PC-3 (cell line): ENCODE data around the gene DNPEP. TPM values are rescaled to one million over a fixed set of nuclear protein-coding genes. Genes with fewer than 3 reads are reported as not detected.

ENCODE experiments used
- ATAC-seq: fragments of 200-7000 bp; cut with Tn5 transposase; 2 replicates; pipeline ENCODE4 v1.9.1; 2020; ENCODE audit warnings: mild to moderate bottlenecking, moderate library complexity
- BruUV-seq: library from RNA; stranded (reverse); fragments of 400-500 nt; replicated peaks from 2 replicates; lab custom pipeline; 2021; lab: Mats Ljungman, UMichigan
- CTCF ChIA-PET: fragments of 300-600 bp; sonication (Branson Sonifier 250); formaldehyde crosslinking; loops from one replicate; lab custom pipeline; 2022; ENCODE audit warnings: antibody characterized with exemption; lab: Charles Lee
- POLR2A ChIA-PET: fragments of 300-600 bp; sonication (Branson Sonifier 250); formaldehyde crosslinking; loops from one replicate; lab custom pipeline; 2022; ENCODE audit warnings: antibody characterized with exemption; ENCODE audit not compliant: unreplicated experiment; lab: Charles Lee
- DNase-seq: peaks from one replicate; pipeline ENCODE4 v3.0.0-alpha.2; 2015
- H2AFZ ChIP-seq: fragments of 300-600 bp; sonication (generic); 2 replicates; pipeline ENCODE4 v1.6.0; 2016; ENCODE audit warnings: antibody characterized with exemption, low read length
- H3F3A ChIP-seq: fragments of 300-600 bp; sonication (generic); one replicate; pipeline ENCODE4 v1.6.0; 2017; ENCODE audit warnings: antibody characterized with exemption, low read length, control low read depth, mild to moderate bottlenecking; ENCODE audit not compliant: unreplicated experiment
- H3K27ac ChIP-seq: fragments of 300-600 bp; sonication (generic); 2 replicates; pipeline ENCODE4 v1.5.1; 2016; ENCODE audit warnings: mild to moderate bottlenecking, low read length
- H3K27me3 ChIP-seq: fragments of 300-600 bp; sonication (generic); 2 replicates; pipeline ENCODE4 v1.6.1; 2016; ENCODE audit warnings: low read length, mixed read lengths
- H3K36me3 ChIP-seq: fragments of 300-600 bp; sonication (generic); 2 replicates; pipeline ENCODE4 v1.6.1; 2016; ENCODE audit warnings: low read depth, mixed run types, low read length, mixed read lengths
- H3K4me1 ChIP-seq: fragments of 300-600 bp; sonication (generic); 2 replicates; pipeline ENCODE4 v1.5.1; 2016; ENCODE audit warnings: low read length; ENCODE audit not compliant: insufficient read depth
- H3K4me2 ChIP-seq: fragments of 300-600 bp; sonication (generic); 2 replicates; pipeline ENCODE4 v1.6.0; 2016; ENCODE audit warnings: low read length
- H3K4me3 ChIP-seq: fragments of 300-600 bp; sonication (generic); 2 replicates; pipeline ENCODE4 v1.5.1; 2016; ENCODE audit warnings: mild to moderate bottlenecking, low read length, mixed read lengths
- H3K79me2 ChIP-seq: fragments of 300-600 bp; sonication (generic); 2 replicates; pipeline ENCODE4 v1.6.1; 2017; ENCODE audit warnings: low read length, mixed read lengths
- H3K9ac ChIP-seq: fragments of 300-600 bp; sonication (generic); 2 replicates; pipeline ENCODE4 v1.6.0; 2016; ENCODE audit warnings: mild to moderate bottlenecking, low read length
- H3K9me2 ChIP-seq: fragments of 300-600 bp; sonication (generic); replicated peaks from 2 replicates; pipeline ENCODE4 v1.6.1; 2016; ENCODE audit warnings: mixed run types, low read length, mixed read lengths
- H3K9me3 ChIP-seq: fragments of 300-600 bp; sonication (generic); 2 replicates; pipeline ENCODE4 v1.6.1; 2016; ENCODE audit warnings: low read length, mixed read lengths
- H4K20me1 ChIP-seq: fragments of 300-600 bp; sonication (generic); 2 replicates; pipeline ENCODE4 v1.6.1; 2016; ENCODE audit warnings: low read length, mixed read lengths
- CTCF ChIP-seq: fragments of 300-600 bp; sonication (generic); conservative IDR thresholded peaks from 2 replicates; pipeline ENCODE4 v1.5.1; 2017; ENCODE audit warnings: antibody characterized with exemption, low read depth, mild to moderate bottlenecking, low read length
- EZH2 ChIP-seq: fragments of 300-600 bp; sonication (generic); IDR thresholded peaks from one replicate; pipeline ENCODE4 v1.6.1; 2017; ENCODE audit warnings: antibody characterized with exemption, mild to moderate bottlenecking, low read length; ENCODE audit not compliant: unreplicated experiment
- EZH2phosphoT487 ChIP-seq: fragments of 300-600 bp; sonication (generic); IDR thresholded peaks from 2 replicates; pipeline ENCODE4 v1.6.1; 2018; ENCODE audit warnings: mild to moderate bottlenecking, antibody characterized with exemption, low read length, borderline replicate concordance
- intact Hi-C: fragments of 100-400 bp; cut with micrococcal nuclease; formaldehyde crosslinking; loops from 2 replicates; pipeline ENCODE4 v1.9.0; 2023
- total RNA-seq: library from RNA; depleted of rRNA; stranded (reverse); fragments of >200 nt; gene quantifications from 2 replicates; pipeline ENCODE4 v1.2.3, GENCODE V29; 2014

DNPEP gene
- total RNA-seq, 1 experiment from 2014 or later = 114 TPM

- intact Hi-C loops = no loop called here
- H4K20me1 ChIP-seq = no peaks in the 10 kb centered on the region
- H3K36me3 ChIP-seq = no peaks in the 10 kb centered on the region
- no peak for TF ChIP-seq EZH2phosphoT487
- no peak for TF ChIP-seq CTCF
- TF ChIP-seq EZH2 = no peak
- ChIA-PET POLR2A (no interaction called here), CTCF (interaction anchor here (0.5 kb wide), 1 partner anchor 19 kb away, joined by 7 read pairs; no protein-coding TSS in a partner anchor)
- no TSS peak for BruUV-seq
- no peaks in the 10 kb centered on the region for H3K27me3 ChIP-seq
- no peak overlapping the region for H3K4me3 ChIP-seq
- H3K4me1 ChIP-seq = no peaks in the 10 kb centered on the region
- H2AFZ ChIP-seq = no peak overlapping the region
- no peak overlapping the region for H3K4me2 ChIP-seq
- H3K9ac ChIP-seq = no peak overlapping the region
- no peak for ATAC-seq
- H3K9me3 ChIP-seq = no peaks in the 10 kb centered on the region
- no peaks in the 10 kb centered on the region for H3K9me2 ChIP-seq
- H3K79me2 ChIP-seq = no peaks in the 10 kb centered on the region
- no peaks in the 10 kb centered on the region for H3F3A ChIP-seq
- H3K27ac ChIP-seq = no peak overlapping the region
- DNase-seq = no peak
These were observed 35.3 kb upstream of the DNPEP start for GRCh38 chr2:219422952-219423534.

GRCh38 chr2:219421323-219421722, 33.6 kb upstream of the DNPEP start:
- Histone ChIP-seq H3K9me3 (no peaks in the 10 kb centered on the region), H4K20me1 (no peaks in the 10 kb centered on the region), H3K27me3 (no peaks in the 10 kb centered on the region), H3K4me1 (no peaks in the 10 kb centered on the region), H3K79me2 (no peaks in the 10 kb centered on the region), H3K4me3 (no peak overlapping the region), H3F3A (no peaks in the 10 kb centered on the region), H2AFZ (no peak overlapping the region), H3K9me2 (no peaks in the 10 kb centered on the region), H3K27ac (no peak overlapping the region), H3K9ac (no peak overlapping the region), H3K36me3 (no peaks in the 10 kb centered on the region), H3K4me2 (no peak overlapping the region)
- CTCF ChIA-PET = no interaction called here
- intact Hi-C loops = no loop called here
- ATAC-seq (no peak), DNase-seq (no peak)
- no TSS peak for BruUV-seq
- POLR2A ChIA-PET = interaction anchor here (0.5 kb wide), 1 partner anchor 529 kb away, joined by 4 read pairs; no protein-coding TSS in a partner anchor
- TF ChIP-seq CTCF (no peak), EZH2 (no peak), EZH2phosphoT487 (no peak)

- intact Hi-C loops = no loop called here
- no peaks in the 10 kb centered on the region for H3F3A ChIP-seq
- no peak overlapping the region for H3K4me3 ChIP-seq
- no peaks in the 10 kb centered on the region for H3K36me3 ChIP-seq
- H3K9me2 ChIP-seq = no peaks in the 10 kb centered on the region
- no TSS peak for BruUV-seq
- no peak for DNase-seq
- H3K9me3 ChIP-seq = no peaks in the 10 kb centered on the region
- H3K79me2 ChIP-seq = no peaks in the 10 kb centered on the region
- H2AFZ ChIP-seq = no peak overlapping the region
- no peaks in the 10 kb centered on the region for H4K20me1 ChIP-seq
- H3K27ac ChIP-seq = no peak overlapping the region
- ChIA-PET POLR2A (no interaction called here), CTCF (no interaction called here)
- H3K4me2 ChIP-seq = no peak overlapping the region
- no peak for TF ChIP-seq CTCF
- no peak for TF ChIP-seq EZH2
- TF ChIP-seq EZH2phosphoT487 = no peak
- no peaks in the 10 kb centered on the region for H3K27me3 ChIP-seq
- no peaks in the 10 kb centered on the region for H3K4me1 ChIP-seq
- no peak for ATAC-seq
- H3K9ac ChIP-seq = no peak overlapping the region
These were observed 33.0 kb upstream of the DNPEP start for GRCh38 chr2:219420687-219421086.
